HEK293 (cell line): ENCODE results near the gene TRAP1.

Experiments
- CTCF ChIA-PET: fragments of 350-600 bp; formaldehyde crosslinking; extraction: SDS; loops from one replicate; lab custom pipeline; 2021; ENCODE audit warnings: antibody characterized with exemption; lab: Yijun Ruan, JAX
- POLR2A ChIA-PET: fragments of 300-600 bp; formaldehyde crosslinking; extraction: SDS; loops from one replicate; lab custom pipeline; 2020; ENCODE audit warnings: antibody characterized with exemption, inconsistent platforms; lab: Yijun Ruan, JAX
- H3K27ac ChIP-seq: fragments of 200-500 bp; sonication (Bioruptor generic); 2 replicates; pipeline ENCODE4 v1.5.1; 2014; ENCODE audit warnings: low read depth, low read length, control low read depth, inconsistent platforms; ENCODE audit errors: extremely low read depth
- H3K36me3 ChIP-seq, 2 experiments: fragments of 200-500 bp in 1 of 2; sonication (Bioruptor generic) in 1 of 2; 1 replicate in 1 of 2; 2 replicates in 1 of 2; pipeline ENCODE4 v1.5.1; 2014 to 2017; ENCODE audit warnings: inconsistent platforms in 2 of 2, low read length in 2 of 2; ENCODE audit not compliant: control insufficient read depth in 2 of 2, insufficient read depth in 1 of 2
- H3K4me1 ChIP-seq: fragments of 200-500 bp; sonication (Bioruptor generic); 2 replicates; pipeline ENCODE4 v1.5.1; 2014; ENCODE audit warnings: mild to moderate bottlenecking, low read length, inconsistent platforms; ENCODE audit not compliant: control insufficient read depth, insufficient read depth
- H3K4me3 ChIP-seq: 2 replicates; pipeline ENCODE4 v1.5.1; 2011; ENCODE audit warnings: low read depth, mild to moderate bottlenecking, control low read depth, low read length, moderate library complexity
- H3K9me3 ChIP-seq: fragments of 200-500 bp; sonication (Bioruptor generic); 2 replicates; pipeline ENCODE4 v1.5.1; 2014; ENCODE audit warnings: low read depth, low read length, inconsistent platforms; ENCODE audit not compliant: control insufficient read depth, insufficient read depth
- EGR2 ChIP-seq: fragments of 450-650 bp; formaldehyde crosslinking; IDR thresholded peaks from 2 replicates; pipeline ENCODE4 v1.5.1; 2016; ENCODE audit warnings: low read depth, missing biosample characterization, missing genetic modification characterization
- HOXD13 ChIP-seq: sonication (generic); formaldehyde crosslinking; IDR thresholded peaks from 2 replicates; pipeline ENCODE4 v1.8.0; 2022; ENCODE audit warnings: missing genetic modification reagents, borderline replicate concordance
- IKZF3 ChIP-seq: fragments of 450-650 bp; IDR thresholded peaks from 2 replicates; pipeline ENCODE4 v1.5.0; 2018; ENCODE audit warnings: missing biosample characterization, mild to moderate bottlenecking, missing genetic modification characterization, moderate library complexity
- KLF1 ChIP-seq: fragments of 450-650 bp; formaldehyde crosslinking; IDR thresholded peaks from 2 replicates; pipeline ENCODE4 v1.5.1; 2016; ENCODE audit warnings: missing biosample characterization, missing genetic modification characterization
- KLF16 ChIP-seq: fragments of 450-650 bp; formaldehyde crosslinking; IDR thresholded peaks from 2 replicates; pipeline ENCODE4 v1.5.1; 2017; ENCODE audit warnings: missing biosample characterization, missing genetic modification characterization
- KLF7 ChIP-seq: fragments of 450-650 bp; formaldehyde crosslinking; IDR thresholded peaks from 2 replicates; pipeline ENCODE4 v1.5.1; 2016; ENCODE audit warnings: missing biosample characterization, missing genetic modification characterization, borderline replicate concordance
- PRDM10 ChIP-seq: fragments of 450-650 bp; formaldehyde crosslinking; IDR thresholded peaks from 2 replicates; pipeline ENCODE4 v1.5.1; 2016; ENCODE audit warnings: missing biosample characterization, missing genetic modification characterization
- TRIM28 ChIP-seq: IDR thresholded peaks from 2 replicates; pipeline ENCODE4 v1.6.1; 2011; ENCODE audit warnings: low read length, control low read depth, borderline replicate concordance
- ZBTB20 ChIP-seq: fragments of 450-650 bp; formaldehyde crosslinking; IDR thresholded peaks from 2 replicates; pipeline ENCODE4 v1.5.1; 2016; ENCODE audit warnings: missing biosample characterization, missing genetic modification characterization
- ZBTB21 ChIP-seq: fragments of 450-650 bp; formaldehyde crosslinking; IDR thresholded peaks from 2 replicates; pipeline ENCODE4 v1.5.1; 2017; ENCODE audit warnings: missing biosample characterization, missing genetic modification characterization
- ZNF184 ChIP-seq: fragments of 450-650 bp; IDR thresholded peaks from 2 replicates; pipeline ENCODE4 v1.5.1; 2018; ENCODE audit warnings: missing biosample characterization, mild to moderate bottlenecking, missing genetic modification characterization
- ZNF19 ChIP-seq: fragments of 450-650 bp; formaldehyde crosslinking; IDR thresholded peaks from 2 replicates; pipeline ENCODE4; 2016; ENCODE audit warnings: missing biosample characterization, missing genetic modification characterization, low read depth
- ZNF239 ChIP-seq: fragments of 450-650 bp; formaldehyde crosslinking; IDR thresholded peaks from 2 replicates; pipeline ENCODE4 v1.5.1; 2016; ENCODE audit warnings: missing biosample characterization, missing genetic modification characterization
- ZNF274 ChIP-seq, 2 experiments: fragments of 200-500 bp in 1 of 2; fragments of 450-650 bp in 1 of 2; sonication (Bioruptor generic) in 1 of 2; formaldehyde crosslinking in 1 of 2; IDR thresholded peaks; 2 replicates each; pipeline versions ENCODE4 v1.5.1 to v1.6.1; 2014 to 2016; ENCODE audit warnings: borderline replicate concordance in 1 of 2, inconsistent platforms in 1 of 2, low read length in 1 of 2, missing biosample characterization in 1 of 2, missing genetic modification characterization in 1 of 2
- ZNF37A ChIP-seq: fragments of 450-650 bp; IDR thresholded peaks from 2 replicates; pipeline ENCODE4 v1.5.1; 2018; ENCODE audit warnings: missing biosample characterization, missing genetic modification characterization
- ZNF521 ChIP-seq: fragments of 450-650 bp; formaldehyde crosslinking; IDR thresholded peaks from 2 replicates; pipeline ENCODE4 v1.5.1; 2017; ENCODE audit warnings: missing biosample characterization, mild to moderate bottlenecking, missing genetic modification characterization
- ZNF560 ChIP-seq: fragments of 450-650 bp; formaldehyde crosslinking; IDR thresholded peaks from 2 replicates; pipeline ENCODE4 v1.5.1; 2017; ENCODE audit warnings: missing biosample characterization, missing genetic modification characterization, borderline replicate concordance
- ZNF600 ChIP-seq: fragments of 450-650 bp; formaldehyde crosslinking; IDR thresholded peaks from 2 replicates; pipeline ENCODE4 v1.5.1; 2016; ENCODE audit warnings: missing biosample characterization, missing genetic modification characterization
- ZNF623 ChIP-seq: fragments of 450-650 bp; formaldehyde crosslinking; IDR thresholded peaks from 2 replicates; pipeline ENCODE4 v1.5.1; 2016; ENCODE audit warnings: missing biosample characterization, missing genetic modification characterization
- ZNF629 ChIP-seq: fragments of 450-650 bp; formaldehyde crosslinking; IDR thresholded peaks from 2 replicates; pipeline ENCODE4 v1.5.1; 2017; ENCODE audit warnings: missing biosample characterization, missing genetic modification characterization
- ZNF654 ChIP-seq: fragments of 450-650 bp; formaldehyde crosslinking; IDR thresholded peaks from 2 replicates; pipeline ENCODE4 v1.5.1; 2016; ENCODE audit warnings: low read depth, missing biosample characterization, missing genetic modification characterization
- TF ChIP-seq, protein P1 (sequence below): fragments of 450-650 bp; formaldehyde crosslinking; IDR thresholded peaks from 2 replicates; pipeline ENCODE4 v1.5.1; 2016; ENCODE audit warnings: missing biosample characterization, missing genetic modification characterization
- TF ChIP-seq, protein P2 (sequence below): fragments of 450-650 bp; formaldehyde crosslinking; IDR thresholded peaks from 2 replicates; pipeline ENCODE4 v1.5.1; 2016; ENCODE audit warnings: missing biosample characterization, missing genetic modification characterization, borderline replicate concordance
- TF ChIP-seq, protein P3 (sequence below): fragments of 450-650 bp; formaldehyde crosslinking; IDR thresholded peaks from 2 replicates; pipeline ENCODE4 v1.5.1; 2016; ENCODE audit warnings: missing biosample characterization, missing genetic modification characterization
- TF ChIP-seq, protein P4 (sequence below): fragments of 450-650 bp; formaldehyde crosslinking; IDR thresholded peaks from 2 replicates; pipeline ENCODE4 v1.5.1; 2016; ENCODE audit warnings: missing biosample characterization, missing genetic modification characterization

The TRAP1 gene

DNA sequence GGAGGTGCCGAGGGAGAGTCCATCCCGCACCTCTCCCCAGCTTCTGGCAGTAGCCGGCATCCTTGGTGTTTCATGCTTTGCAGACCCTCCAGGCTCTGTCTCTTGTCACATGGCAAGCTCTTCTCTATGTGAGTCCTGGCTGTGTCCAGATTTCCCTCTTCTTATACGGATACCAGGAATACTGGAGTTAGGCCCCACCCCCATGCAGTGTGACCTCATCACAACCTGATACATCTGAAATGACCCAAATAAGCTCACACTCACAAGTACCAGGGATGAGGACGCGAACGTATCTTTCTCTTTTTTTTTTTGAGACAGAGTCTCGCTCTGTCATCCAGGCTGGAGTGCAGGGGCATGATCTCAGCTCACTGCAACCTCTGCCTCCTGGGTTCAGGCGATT is 23.3 kb downstream of the TRAP1 start:
- H3K4me1 ChIP-seq = no peaks in the 10 kb centered on the region
- no peak overlapping the region for H3K4me3 ChIP-seq
- POLR2A ChIA-PET = no interaction called here
- peaks cover 10 to 20% of the 10 kb centered on the region in 2 experiments; a peak in 2 of 3 replicates for H3K36me3 ChIP-seq
- H3K27ac ChIP-seq = no peak overlapping the region
- CTCF ChIA-PET = interaction anchor here (0.6 kb wide), 1 partner anchor 13 kb away, joined by 3 read pairs; no protein-coding TSS in a partner anchor
- H3K9me3 ChIP-seq = no peaks in the 10 kb centered on the region
- TF ChIP-seq ZNF654 (tag by site-specific recombination) = no peak
- TF ChIP-seq ZBTB21 (tag by site-specific recombination) = 0 out of 2 replicates have a peak, but pooled peaks have one; percentile 14
- peak; percentile 83 for TF ChIP-seq ZNF629 (tag by site-specific recombination)
- no peak for TF ChIP-seq KLF1 (tag by site-specific recombination)
- no peak for TF ChIP-seq KLF7 (tag by site-specific recombination)
- no peak for TF ChIP-seq ZNF521
- TF ChIP-seq ZNF37A (tag by site-specific recombination) = no peak
- peak; percentile 35; the same call in 1 of the 2 replicates for TF ChIP-seq ZNF600 (tag by site-specific recombination)
- TF ChIP-seq ZNF239 (tag by site-specific recombination) = no peak
- no peak for TF ChIP-seq ZNF184 (tag by site-specific recombination)
- no peak for TF ChIP-seq ZBTB20 (tag by site-specific recombination)
- TF ChIP-seq ZNF560 = no peak
- TF ChIP-seq, protein P1, sequence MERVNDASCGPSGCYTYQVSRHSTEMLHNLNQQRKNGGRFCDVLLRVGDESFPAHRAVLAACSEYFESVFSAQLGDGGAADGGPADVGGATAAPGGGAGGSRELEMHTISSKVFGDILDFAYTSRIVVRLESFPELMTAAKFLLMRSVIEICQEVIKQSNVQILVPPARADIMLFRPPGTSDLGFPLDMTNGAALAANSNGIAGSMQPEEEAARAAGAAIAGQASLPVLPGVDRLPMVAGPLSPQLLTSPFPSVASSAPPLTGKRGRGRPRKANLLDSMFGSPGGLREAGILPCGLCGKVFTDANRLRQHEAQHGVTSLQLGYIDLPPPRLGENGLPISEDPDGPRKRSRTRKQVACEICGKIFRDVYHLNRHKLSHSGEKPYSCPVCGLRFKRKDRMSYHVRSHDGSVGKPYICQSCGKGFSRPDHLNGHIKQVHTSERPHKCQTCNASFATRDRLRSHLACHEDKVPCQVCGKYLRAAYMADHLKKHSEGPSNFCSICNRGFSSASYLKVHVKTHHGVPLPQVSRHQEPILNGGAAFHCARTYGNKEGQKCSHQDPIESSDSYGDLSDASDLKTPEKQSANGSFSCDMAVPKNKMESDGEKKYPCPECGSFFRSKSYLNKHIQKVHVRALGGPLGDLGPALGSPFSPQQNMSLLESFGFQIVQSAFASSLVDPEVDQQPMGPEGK (tag by site-specific recombination) = peak; percentile 16; the same call in 1 of the 2 replicates
- TF ChIP-seq PRDM10 = 0 out of 2 replicates have a peak, but pooled peaks have one; percentile 9
- no peak for TF ChIP-seq HOXD13 (CRISPR knock-in tag)
- TF ChIP-seq ZNF623 = no peak
- TF ChIP-seq IKZF3 = peak; percentile 51; the same call in 1 of the 2 replicates
- TF ChIP-seq, protein P2, sequence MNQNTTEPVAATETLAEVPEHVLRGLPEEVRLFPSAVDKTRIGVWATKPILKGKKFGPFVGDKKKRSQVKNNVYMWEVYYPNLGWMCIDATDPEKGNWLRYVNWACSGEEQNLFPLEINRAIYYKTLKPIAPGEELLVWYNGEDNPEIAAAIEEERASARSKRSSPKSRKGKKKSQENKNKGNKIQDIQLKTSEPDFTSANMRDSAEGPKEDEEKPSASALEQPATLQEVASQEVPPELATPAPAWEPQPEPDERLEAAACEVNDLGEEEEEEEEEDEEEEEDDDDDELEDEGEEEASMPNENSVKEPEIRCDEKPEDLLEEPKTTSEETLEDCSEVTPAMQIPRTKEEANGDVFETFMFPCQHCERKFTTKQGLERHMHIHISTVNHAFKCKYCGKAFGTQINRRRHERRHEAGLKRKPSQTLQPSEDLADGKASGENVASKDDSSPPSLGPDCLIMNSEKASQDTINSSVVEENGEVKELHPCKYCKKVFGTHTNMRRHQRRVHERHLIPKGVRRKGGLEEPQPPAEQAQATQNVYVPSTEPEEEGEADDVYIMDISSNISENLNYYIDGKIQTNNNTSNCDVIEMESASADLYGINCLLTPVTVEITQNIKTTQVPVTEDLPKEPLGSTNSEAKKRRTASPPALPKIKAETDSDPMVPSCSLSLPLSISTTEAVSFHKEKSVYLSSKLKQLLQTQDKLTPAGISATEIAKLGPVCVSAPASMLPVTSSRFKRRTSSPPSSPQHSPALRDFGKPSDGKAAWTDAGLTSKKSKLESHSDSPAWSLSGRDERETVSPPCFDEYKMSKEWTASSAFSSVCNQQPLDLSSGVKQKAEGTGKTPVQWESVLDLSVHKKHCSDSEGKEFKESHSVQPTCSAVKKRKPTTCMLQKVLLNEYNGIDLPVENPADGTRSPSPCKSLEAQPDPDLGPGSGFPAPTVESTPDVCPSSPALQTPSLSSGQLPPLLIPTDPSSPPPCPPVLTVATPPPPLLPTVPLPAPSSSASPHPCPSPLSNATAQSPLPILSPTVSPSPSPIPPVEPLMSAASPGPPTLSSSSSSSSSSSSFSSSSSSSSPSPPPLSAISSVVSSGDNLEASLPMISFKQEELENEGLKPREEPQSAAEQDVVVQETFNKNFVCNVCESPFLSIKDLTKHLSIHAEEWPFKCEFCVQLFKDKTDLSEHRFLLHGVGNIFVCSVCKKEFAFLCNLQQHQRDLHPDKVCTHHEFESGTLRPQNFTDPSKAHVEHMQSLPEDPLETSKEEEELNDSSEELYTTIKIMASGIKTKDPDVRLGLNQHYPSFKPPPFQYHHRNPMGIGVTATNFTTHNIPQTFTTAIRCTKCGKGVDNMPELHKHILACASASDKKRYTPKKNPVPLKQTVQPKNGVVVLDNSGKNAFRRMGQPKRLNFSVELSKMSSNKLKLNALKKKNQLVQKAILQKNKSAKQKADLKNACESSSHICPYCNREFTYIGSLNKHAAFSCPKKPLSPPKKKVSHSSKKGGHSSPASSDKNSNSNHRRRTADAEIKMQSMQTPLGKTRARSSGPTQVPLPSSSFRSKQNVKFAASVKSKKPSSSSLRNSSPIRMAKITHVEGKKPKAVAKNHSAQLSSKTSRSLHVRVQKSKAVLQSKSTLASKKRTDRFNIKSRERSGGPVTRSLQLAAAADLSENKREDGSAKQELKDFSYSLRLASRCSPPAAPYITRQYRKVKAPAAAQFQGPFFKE (tag by site-specific recombination) = no peak
- TF ChIP-seq ZNF19 (tag by site-specific recombination) = no peak
- no peak for TF ChIP-seq KLF16 (tag by site-specific recombination)
- TF ChIP-seq TRIM28 = no peak
- TF ChIP-seq, protein P3, sequence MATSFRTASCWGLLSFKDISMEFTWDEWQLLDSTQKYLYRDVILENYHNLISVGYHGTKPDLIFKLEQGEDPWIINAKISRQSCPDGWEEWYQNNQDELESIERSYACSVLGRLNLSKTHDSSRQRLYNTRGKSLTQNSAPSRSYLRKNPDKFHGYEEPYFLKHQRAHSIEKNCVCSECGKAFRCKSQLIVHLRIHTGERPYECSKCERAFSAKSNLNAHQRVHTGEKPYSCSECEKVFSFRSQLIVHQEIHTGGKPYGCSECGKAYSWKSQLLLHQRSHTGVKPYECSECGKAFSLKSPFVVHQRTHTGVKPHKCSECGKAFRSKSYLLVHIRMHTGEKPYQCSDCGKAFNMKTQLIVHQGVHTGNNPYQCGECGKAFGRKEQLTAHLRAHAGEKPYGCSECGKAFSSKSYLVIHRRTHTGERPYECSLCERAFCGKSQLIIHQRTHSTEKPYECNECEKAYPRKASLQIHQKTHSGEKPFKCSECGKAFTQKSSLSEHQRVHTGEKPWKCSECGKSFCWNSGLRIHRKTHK (tag by site-specific recombination) = no peak
- TF ChIP-seq ZNF274 (IDR thresholded peaks at IDR 0.05; ENCODE audit: low read length) = no peak
- TF ChIP-seq ZNF274 (tag by site-specific recombination; IDR thresholded peaks at IDR 0.05; ENCODE audit: borderline replicate concordance) = no peak
- TF ChIP-seq, protein P4, sequence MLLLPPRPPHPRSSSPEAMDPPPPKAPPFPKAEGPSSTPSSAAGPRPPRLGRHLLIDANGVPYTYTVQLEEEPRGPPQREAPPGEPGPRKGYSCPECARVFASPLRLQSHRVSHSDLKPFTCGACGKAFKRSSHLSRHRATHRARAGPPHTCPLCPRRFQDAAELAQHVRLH (tag by site-specific recombination) = no peak
- no peak for TF ChIP-seq EGR2 (tag by site-specific recombination)
